Right ventricle myocardium inferior (tissue), 1 donor: Measurements from ENCODE around the gene POLD2. TPM values are rescaled to one million over a fixed set of nuclear protein-coding genes. Genes with fewer than 3 reads are reported as not detected.

Source experiments
- ATAC-seq: fragments of 200-7000 bp; cut with Tn5 transposase; one replicate; pipeline ENCODE4 v1.9.1; 2020; ENCODE audit warnings: mild to moderate bottlenecking, moderate library complexity
- DNase-seq: peaks from one replicate; pipeline ENCODE4 v3.0.0; 2021; ENCODE audit errors: missing footprints
- intact Hi-C: fragments of 100-400 bp; cut with DNase I; formaldehyde crosslinking; loops from one replicate; pipeline ENCODE4 v1.11.0; 2022
- total RNA-seq: library from RNA; stranded (reverse); fragmentation: NEBNext Ultra II Directional; extraction: Animal tissue kit (Norgen Biotek cat#: 25700); gene quantifications from one replicate; pipeline ENCODE4 v1.2.1, GENCODE V29; 2021
- donor health status: DM: no; HTN: yes; CAD: no; lungs with severe emphysema.

POLD2 gene
- total RNA-seq, 1 donor from 2014 or later: 87.3 TPM

GRCh38 chr7:44096326-44096881 is 26.9 kb downstream of the POLD2 start:
- DNase-seq: peak; percentile 39
- intact Hi-C loops: no loop called here
- no peak for ATAC-seq

DNA sequence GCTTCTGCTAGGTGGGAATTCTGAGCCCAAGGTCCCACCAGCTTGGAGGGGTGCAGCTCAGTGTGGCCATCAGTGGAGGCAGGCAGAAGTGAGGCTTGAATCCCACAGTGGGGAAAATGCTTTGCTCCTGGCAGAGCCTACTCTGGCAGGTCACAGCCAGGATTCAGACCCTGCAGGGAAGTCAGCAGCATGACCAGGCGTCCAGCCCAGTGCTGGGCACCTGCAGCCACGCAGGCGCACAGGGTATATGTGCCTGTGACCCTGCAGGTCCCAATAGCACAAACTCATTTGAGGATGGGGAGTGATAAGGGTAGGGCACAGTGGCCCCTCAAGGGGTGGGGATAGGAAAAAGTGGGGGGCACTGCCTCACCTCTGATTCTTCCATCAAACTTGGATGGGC is 27.6 kb downstream of the POLD2 start:
- ATAC-seq (no peak), DNase-seq (peak; percentile 20)
- intact Hi-C loops: no loop called here

- DNase-seq (peak; percentile 35), ATAC-seq (no peak)
- intact Hi-C loops: no loop called here
These were observed 28.3 kb downstream of the POLD2 start for GRCh38 chr7:44094883-44095592.

DNA sequence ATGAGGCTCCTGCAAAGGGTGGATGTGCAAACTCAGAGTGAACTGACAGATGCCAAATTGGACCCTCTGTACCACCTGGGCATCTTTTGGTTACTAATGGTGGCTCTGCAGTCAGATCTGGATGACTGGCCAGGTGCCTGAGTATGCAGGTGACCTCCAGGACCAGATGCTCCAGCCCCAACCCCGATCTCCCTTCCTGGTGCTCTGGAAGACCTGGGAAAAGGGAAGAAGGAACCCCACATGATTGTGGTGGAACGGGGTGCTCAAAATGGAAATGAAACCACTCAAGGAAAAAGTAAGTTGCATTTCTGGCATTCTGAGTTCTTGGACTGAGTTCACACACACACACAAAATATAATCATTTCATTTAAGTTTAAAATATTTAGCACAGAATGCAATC is 29.0 kb downstream of the POLD2 start:
- ATAC-seq (no peak), DNase-seq (no peak)
- intact Hi-C loops: no loop called here

- DNase-seq (peak; percentile 49), ATAC-seq (no peak)
These were observed 30.2 kb downstream of the POLD2 start for GRCh38 chr7:44093102-44093641.

GRCh38 chr7:44087911-44088838 is 35.2 kb downstream of the POLD2 start:
- ATAC-seq (peak; percentile 84), DNase-seq (peak; percentile 88)
- intact Hi-C loops: no loop called here

More at GRCh38 chr7:44093102-44093641, 30.2 kb downstream of the POLD2 start:
- intact Hi-C loops: no loop called here

DNA sequence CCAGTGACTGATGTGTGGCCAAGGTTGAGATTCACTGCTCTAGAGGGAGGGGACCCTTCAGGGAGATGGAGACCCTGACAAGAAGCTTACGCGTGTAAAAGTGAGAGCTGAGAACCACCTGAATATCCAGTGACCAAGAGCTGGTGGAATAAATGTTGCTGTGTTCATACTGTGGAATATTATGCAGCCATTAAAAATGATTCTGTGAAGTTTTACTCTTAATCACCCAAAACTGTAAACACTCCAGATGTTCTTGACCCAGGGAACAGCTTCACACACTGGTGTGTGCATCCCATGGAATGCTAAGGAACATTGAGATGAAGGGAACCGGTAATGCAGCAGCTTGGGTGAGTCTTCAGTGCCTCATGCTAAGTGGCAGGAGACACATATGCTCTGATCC is 36.7 kb downstream of the POLD2 start:
- ATAC-seq (no peak), DNase-seq (peak; percentile 5)
- intact Hi-C loops: no loop called here

DNA sequence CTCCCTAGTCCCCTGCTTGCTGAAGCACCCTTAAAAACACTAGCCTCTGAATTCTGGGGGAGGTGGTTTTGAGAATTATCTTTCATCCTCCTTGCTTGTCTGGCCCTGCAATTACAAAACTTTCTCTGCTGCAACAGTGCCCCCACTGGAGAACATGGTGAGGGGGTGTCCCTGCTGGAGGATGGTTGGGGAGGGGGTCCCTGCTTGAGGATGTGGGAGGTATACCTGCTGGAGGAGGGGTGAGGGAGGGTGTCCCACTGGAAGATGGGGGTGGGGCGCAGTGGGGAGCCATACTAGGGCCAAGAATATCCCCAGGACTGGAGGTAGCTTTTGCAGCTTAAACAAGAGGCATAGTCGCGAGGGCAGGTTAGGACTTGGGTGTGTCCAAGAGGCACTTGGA is 37.8 kb downstream of the POLD2 start:
- DNase-seq: peak; percentile 22

GRCh38 chr7:44084701-44085100 is 38.6 kb downstream of the POLD2 start:
- ATAC-seq: no peak
- DNase-seq: no peak
- intact Hi-C loops: no loop called here

More for the DNA sequence above, 37.8 kb downstream of the POLD2 start:
- intact Hi-C loops: no loop called here
- no peak for ATAC-seq

- ATAC-seq (no peak), DNase-seq (peak; percentile 58)
- intact Hi-C loops: loop anchor here (2.0 kb wide), 1 partner anchor 39 kb away; the partner anchor contains the start of gene POLD2
These were observed 39.6 kb downstream of the POLD2 start for GRCh38 chr7:44083796-44084195.

- intact Hi-C loops: loop anchor here (2.0 kb wide), 1 partner anchor 40 kb away; the partner anchor contains the start of gene POLD2
- peak; percentile 96 for ATAC-seq
These were observed 40.7 kb downstream of the POLD2 start for GRCh38 chr7:44082541-44083207.

GRCh38 chr7:44081266-44081748 is 42.0 kb downstream of the POLD2 start:
- ATAC-seq (no peak), DNase-seq (peak; percentile 39)
- intact Hi-C loops: no loop called here

More at GRCh38 chr7:44082541-44083207, 40.7 kb downstream of the POLD2 start:
- DNase-seq: peak; percentile 100

DNA sequence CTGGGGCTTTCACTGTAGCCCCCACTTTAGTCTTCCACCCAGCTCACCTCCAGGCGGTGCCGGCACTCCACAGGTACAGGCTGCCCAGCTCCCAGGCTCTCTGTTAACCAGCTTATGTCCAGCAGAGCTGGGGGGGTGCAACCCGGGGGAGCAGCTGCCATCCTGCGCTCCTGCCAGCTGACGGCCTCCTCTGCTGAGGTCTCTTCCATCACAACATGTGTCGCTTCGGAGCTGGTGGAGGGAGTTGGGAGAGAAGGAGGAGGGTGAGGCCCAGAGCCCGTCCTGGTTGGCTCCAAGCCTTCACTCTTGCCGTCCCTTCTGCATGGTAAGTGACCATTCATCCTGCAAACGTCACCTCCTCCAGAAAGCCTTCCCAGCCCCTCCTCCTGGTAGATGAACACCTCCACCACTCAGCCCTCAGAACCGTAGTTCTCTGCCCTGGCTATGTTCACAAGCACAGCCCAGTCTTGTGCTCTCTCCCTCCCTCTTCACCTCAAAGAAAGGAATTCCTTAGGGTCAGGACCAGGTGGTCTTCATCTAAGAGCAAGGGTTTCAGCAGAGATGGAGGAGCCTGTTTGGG is 42.6 kb downstream of the POLD2 start:
- intact Hi-C loops: no loop called here
- ATAC-seq (no peak), DNase-seq (peak; percentile 66)

DNA sequence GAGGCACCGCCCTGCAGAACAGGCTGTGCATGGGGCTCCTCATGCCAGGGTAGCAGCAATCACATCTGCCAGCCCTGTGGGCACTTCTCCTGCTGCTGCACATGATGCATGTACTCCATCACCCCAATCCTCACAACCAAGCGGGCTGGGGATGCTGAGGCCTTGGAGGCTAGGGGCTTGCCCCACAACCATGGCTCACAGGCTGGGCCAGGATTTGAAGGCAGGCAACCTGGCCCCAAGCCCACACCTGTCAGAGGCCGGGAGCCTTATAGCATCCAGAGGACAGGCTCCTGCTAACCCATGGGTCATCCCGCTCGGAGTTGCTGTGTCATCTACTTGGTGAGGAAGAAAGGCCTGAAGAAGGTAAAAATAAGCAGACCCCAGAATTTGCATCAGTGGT is 43.2 kb downstream of the POLD2 start:
- DNase-seq (peak; percentile 31), ATAC-seq (no peak)
- intact Hi-C loops: no loop called here

DNA sequence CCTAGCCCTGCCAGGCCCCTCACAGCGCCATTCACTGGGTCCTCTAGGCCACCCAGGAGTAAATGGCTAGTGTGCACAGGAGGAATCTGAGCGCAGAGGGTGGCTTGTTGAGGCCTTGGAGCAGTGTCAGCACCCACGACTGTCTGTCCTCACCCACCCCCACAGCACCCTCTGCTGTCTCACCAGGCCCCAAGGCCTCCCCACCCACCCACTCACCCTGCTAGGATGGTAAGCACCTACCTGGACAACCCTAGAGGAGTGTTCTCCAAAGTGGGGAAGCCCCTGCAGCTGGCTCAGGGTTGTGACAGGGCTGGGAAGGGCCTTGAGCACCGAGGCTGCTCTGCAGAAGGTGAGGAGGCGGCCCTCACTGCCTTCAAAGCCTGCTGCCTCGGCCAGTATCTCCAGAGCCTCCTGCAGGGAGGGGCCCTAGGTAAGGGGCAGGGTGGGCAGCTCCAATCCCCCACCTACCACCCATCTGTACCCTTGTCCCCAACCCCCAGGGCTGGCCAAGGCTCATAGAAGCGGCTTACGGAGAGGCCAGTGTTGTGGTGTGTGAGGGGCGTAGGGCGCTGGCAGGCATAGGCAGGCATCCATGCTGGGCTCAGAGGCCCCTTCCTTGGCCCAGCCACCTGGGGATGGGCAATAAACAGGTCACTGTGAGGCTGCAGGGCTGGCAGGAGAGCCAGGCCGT is 43.9 kb downstream of the POLD2 start:
- intact Hi-C loops: no loop called here
- ATAC-seq (no peak), DNase-seq (peak; percentile 41)

DNA sequence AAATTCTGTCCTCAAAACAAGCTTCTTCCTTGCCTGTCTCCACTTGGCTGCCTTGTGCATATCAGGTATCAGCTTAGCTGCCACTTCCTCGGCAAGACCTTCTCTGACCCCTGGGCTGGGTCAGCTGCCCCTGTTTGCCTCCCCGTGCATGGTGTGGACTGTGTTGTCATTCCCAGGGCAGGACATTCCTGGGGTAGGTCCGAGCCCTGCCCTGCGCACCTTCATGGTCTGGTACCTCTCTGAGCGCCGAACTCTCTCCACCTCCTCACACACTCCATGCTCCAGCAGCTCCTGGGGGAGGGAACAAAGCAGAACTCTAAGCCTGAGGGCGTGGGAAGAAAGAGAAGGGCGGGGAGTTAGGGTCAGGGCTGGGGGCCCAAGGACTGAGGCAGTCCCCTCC is 44.8 kb downstream of the POLD2 start:
- ATAC-seq (no peak), DNase-seq (peak; percentile 41)
- intact Hi-C loops: no loop called here

GRCh38 chr7:44077681-44078091 is 45.7 kb downstream of the POLD2 start:
- ATAC-seq (peak; percentile 35), DNase-seq (peak; percentile 72)
- intact Hi-C loops: no loop called here

GRCh38 chr7:44077061-44077460 is 46.3 kb downstream of the POLD2 start:
- no peak for ATAC-seq
- intact Hi-C loops: no loop called here

More at GRCh38 chr7:44077061-44077460, 46.3 kb downstream of the POLD2 start:
- DNase-seq: peak; percentile 45
